Measurements from ENCODE around the gene DSG2.
"Not testable (repeated sequence)": the region's sequence is repeated elsewhere in the genome, so short reads cannot be mapped to it uniquely, and the experiment has no call there.

The DSG2 gene

DNA sequence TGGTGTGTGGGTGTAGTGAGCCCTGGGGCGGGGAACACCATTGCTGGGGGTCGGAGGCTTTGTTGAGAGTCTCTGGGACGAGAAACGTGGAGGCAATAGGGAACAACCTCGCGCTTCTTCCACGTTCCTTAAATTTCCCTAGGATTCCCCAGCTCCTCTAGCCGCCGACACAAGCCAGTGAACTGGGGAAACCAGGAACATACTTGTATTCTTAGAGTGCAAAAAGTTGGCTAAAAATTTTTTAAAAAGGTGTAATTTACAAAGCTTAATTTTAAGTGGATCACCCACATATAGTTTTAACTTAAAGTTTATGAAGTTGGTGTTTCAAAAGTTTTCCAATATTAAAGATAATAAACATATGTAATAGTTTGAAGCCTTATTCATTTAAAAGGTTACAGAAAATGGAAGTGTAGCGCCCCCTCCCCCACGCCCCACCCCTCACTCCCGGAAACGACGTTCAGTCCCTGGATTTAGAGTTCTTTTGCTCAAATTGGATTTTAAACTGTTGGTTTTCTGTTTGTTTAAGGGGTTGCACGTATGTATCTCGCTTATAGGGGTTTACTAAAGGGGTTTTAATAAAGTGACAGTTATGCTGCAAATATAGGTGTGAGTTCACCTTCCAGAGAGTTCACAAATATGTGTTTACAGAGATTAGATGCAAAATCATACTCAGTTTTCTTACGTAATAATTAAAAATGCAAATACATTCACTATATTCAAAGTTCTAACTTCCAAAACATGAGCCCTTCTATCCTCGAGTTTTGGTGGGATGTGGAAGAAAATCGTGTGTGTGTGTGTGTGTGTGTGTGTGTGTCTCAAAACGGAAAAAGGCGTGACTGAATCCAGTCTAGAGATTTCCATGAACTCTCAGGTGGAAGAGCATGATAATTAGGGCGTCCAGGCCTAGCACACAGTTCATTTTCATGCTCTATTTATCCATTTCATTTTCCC, 872 bp downstream of the DSG2 start:
- in situ Hi-C loops (cut with MboI; ENCODE audit: low sequenced_read_pairs): no loop called here

DNA sequence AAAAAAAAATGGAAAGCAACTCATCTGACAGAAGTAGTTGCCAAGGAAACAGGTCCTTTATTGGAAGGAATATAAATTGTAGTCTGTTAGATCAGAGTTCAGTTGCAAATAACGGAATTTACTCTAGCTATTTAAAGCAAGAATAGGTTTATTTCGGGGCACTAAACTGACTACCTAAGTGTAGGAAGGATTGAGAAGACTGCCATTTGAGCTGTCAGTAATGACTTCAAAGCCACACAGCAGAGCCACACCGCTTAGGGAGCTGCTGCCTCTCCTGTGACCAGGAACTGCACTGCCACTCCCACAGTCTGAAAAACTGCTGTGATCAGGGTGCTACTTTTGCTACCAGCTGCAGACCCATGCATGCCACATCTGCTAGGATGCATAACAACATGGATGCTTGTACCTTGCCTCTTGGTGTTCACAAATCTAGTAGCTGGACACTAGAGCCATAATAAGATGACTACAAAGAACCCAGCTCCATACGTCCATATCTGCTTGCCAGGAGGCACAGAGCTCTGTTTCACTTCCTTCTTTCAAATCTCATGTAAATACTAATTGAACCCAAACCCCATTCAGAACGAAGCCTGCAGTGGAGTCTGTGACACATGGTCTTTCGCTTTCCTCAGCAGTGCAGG, 2.2 kb downstream of the DSG2 start:
- in situ Hi-C loops (cut with MboI; ENCODE audit: low sequenced_read_pairs): no loop called here

DNA sequence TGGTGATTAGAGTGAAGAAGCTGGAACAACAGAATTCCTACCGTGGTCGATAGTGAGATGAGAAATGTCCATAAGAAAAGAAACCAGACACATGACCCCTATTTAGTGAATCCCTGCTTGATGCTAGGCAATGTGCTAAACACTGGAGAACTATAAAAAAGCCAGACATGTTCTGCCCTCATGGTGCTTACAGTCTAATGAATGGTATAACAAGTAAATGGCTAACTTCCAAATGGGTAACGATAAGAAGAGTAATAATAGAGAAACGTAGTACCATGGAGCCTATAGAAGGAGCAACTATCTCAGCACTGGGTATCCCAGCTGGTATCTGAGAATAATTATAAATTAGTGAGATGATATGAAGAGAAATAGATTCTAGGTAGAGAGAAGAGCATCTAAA, 5.0 kb downstream of the DSG2 start:
- in situ Hi-C loops (cut with MboI; ENCODE audit: low sequenced_read_pairs): no loop called here

DNA sequence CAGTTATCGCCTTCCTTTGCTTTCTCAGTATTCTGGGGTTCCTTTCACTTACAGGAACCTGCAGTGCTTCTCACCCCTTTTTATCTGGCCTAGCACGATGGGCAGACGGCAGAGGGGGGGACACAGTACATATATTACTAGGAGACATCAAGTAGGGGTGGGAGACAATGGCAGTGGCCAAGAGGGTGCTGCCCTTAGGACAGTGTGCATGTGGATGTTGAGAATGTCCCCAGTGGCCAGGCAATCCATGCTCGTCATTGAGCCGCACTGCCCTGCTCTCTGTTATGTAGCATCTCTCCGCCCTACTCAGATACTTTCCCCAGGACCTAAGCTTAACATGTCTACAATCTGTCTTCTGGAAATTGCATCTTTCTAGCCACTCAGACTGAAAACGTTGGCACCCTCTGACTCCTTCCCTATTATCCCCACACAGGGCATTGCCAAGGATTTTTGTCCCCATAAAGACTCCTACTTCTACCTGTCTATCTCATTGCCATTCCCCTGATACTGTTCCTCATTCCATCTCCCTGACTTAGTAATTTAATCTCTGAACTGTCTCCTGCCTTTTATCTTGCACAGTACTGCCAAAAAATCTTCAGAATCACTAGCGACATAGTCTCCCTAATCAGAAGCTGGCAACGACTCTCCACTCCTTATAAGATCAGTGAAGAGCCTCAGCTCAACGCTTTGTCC, 6.6 kb downstream of the DSG2 start:
- in situ Hi-C loops (cut with MboI; ENCODE audit: low sequenced_read_pairs): no loop called here

DNA sequence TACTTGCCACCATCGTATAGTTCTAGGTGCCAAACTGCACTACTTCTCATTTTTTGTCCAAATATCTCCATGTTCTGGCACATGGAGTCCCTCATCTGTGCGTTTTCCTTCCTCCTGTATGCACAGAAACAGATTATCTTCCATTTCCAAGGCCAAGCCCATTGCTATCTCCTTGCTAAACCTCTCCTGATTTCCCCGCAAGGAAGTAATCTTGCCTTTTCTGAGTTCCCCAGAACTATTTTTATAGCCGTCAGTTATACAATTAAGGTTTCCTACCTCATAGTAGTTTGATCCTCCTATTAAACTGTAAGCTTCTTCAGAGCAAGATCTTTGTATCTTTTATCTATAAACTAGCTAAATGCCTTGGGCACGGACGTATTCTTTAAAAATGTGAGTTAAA, 7.2 kb downstream of the DSG2 start:
- in situ Hi-C loops (cut with MboI; ENCODE audit: low sequenced_read_pairs): no loop called here

DNA sequence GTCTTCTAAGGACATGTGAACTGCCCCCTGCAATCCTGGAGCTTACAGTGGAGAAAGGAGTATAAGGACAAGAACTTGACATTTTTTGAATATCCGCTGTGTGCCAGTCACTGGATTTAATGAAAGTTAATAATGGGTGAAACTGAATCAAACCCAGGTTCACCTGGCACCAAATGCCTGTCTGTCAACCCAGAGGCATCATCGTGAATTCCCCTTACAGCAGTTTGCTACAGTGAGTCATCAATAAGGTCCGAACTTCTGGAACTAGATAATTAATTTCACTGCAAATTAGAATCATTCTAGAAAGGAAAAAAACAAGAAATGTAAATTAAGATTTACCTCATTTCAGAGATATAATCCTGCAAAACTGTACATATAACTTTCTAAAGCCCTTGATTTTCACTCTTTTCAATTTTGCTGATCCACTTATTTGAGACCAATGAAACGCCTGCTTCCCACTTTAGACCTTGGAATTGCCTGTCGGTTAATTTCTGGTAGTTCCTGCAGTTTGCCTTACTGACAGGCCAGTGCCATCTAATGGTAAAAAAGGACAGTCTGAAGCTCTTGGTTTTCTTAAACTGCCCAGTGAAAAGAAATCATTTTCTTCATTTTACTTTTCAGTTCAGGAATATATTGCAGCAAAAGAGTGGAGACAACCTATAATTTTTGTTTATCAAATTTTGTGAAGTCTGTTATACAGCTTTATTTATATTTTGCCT, 8.2 kb downstream of the DSG2 start:
- in situ Hi-C loops (cut with MboI; ENCODE audit: low sequenced_read_pairs): no loop called here

DNA sequence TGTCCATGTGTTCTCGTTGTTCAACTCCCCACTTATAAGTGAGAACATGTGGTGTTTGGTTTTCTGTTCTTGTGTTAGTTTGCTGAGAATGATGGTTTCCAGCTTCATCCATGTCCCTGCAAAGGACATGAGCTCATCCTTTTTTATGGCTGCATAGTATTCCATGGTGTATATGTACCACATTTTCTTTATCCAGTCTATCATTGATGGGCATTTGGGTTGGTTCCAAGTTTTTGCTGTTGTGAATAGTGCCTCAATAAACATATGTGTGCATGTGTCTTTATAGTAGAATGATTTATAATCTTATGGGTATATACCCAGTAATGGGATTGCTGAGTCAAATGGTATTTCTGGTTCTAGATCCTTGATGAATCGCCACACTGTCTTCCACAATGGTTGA, 9.1 kb downstream of the DSG2 start:
- in situ Hi-C loops (cut with MboI; ENCODE audit: low sequenced_read_pairs): not testable (repeated sequence)

DNA sequence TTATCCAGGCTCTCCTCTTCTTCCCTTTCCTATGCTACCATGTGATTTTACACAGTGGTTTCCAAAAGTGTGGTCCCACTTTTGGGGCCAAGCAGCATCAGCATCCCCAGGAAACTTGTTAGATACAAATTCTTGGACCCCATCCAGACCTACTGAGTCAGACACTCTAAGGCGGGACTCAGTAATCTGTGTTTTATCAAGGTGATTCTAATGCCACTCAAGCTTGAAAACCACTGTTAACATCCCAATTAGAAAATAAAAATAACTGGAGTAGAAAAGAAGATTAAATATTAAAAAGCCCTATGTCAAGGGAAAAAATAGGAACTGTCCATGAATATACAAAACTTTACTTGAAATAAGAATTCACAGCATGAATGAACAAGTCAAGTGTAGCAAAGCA, 10.8 kb downstream of the DSG2 start:
- in situ Hi-C loops (cut with MboI; ENCODE audit: low sequenced_read_pairs): no loop called here

DNA sequence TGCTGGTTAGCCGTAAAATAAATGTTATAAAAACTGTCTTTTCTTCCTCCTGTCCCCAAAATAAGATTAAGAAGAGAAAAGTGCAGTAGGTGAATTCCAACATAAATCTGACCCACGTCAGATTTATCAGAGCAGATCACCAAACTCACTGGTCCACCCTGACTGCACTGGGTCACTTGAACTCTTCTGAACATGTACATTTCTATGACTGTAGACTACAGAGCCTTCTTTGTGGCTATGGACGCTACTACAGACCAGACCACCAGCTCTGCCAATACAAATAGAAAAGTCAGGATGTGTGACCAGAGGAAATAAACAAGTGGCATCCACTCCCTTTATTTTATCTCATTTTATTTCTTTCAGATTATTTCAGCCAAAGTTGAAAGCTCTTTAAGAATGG, 11.6 kb downstream of the DSG2 start:
- in situ Hi-C loops (cut with MboI; ENCODE audit: low sequenced_read_pairs): no loop called here

DNA sequence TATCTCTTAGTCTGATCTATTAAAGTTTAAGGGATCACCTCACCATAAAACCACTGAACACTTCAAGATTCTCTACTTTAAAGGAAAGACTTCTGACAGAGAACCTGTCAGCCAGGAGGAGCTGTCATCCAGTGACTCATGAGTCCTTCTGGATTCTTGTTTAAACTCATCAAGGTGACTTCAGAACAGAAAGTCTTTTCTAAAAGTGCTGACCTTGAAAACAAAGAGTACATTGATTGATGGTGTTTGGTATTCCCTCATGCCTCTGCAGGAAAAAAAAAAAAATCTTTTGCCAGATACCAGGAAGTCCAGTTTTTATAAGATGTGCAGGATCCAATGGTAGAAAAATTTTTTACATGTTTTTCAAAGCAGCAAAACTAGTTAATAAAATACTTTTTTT, 12.3 kb downstream of the DSG2 start:
- in situ Hi-C loops (cut with MboI; ENCODE audit: low sequenced_read_pairs): no loop called here

DNA sequence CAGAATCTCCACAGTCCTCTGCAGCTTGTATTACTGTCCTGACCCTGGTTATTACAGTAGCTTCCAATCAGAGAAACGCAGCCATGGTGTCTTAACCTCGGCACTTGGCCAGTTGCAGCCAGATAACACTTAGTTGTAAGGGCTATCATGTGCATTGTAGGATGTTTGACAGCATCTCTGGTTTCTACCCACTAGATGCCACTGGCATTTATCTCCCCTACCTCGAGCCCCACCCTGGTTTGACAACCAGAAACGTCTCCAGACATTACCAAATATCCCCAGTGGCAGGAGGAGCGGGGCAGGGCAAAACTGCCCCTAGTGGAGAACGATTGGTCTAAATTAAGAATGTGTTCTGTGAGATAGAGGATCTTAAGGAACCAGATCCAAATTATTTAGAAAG, 13.1 kb downstream of the DSG2 start:
- in situ Hi-C loops (cut with MboI; ENCODE audit: low sequenced_read_pairs): no loop called here

DNA sequence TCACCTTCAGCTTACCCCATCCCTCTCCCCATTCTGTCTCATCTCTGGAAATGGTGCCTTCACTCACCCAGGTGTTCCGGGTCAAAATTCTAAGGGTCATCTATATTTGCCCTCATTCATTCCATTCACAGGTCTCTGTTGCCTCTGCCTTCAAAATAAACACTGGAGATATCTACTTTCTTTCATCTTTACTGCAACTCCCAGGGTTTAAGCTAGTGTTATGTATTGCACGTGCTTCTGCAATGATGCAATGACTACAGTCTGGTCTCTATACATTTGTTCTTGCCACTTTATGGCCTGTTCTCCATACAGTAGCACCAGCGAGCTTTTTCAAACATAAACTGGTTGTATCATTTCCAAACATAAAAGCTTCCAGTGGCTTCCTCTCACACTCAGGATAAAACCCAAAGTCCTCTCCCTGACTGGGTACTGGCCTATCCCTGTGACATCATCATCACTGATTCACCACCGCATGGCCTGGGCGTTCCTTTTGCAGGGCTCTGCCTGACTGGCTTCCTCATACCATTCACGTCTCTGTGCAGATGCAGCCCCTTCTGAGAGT, 14.3 kb downstream of the DSG2 start:
- in situ Hi-C loops (cut with MboI; ENCODE audit: low sequenced_read_pairs): no loop called here

DNA sequence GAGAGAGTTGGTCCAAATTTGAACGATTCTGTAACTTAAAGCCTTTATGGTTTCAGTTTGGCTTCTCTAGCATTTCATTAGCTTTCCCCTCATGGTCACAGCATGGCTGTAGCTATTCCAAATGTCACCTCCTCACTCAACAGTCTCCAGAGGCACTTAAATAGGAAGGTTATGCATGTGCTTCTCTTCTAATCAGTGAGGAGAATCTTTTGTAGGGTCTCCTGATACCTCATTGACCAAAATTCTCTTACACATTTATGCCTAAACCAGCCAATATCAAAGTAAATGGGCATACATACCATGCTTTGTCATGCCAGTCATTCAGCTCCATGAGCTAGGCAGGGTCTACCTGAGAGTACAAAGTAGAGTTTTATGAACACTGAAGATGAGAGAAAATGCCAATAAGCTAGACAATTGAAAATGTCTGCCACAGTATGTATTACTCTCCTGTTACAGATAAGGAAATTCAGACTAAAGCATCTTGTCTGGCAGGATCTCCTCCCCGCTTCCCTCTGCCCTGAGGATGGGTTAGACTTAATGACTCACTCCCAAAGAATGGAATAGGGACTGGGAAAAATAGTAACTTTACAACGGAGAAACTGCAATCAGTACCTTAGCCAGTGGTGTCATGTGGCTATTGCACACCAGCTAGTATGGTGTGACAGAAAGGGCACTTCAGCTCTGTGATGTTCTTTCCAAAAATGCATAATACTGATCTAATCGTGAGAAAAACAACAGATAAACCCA, 15.4 kb downstream of the DSG2 start:
- in situ Hi-C loops (cut with MboI; ENCODE audit: low sequenced_read_pairs): no loop called here

DNA sequence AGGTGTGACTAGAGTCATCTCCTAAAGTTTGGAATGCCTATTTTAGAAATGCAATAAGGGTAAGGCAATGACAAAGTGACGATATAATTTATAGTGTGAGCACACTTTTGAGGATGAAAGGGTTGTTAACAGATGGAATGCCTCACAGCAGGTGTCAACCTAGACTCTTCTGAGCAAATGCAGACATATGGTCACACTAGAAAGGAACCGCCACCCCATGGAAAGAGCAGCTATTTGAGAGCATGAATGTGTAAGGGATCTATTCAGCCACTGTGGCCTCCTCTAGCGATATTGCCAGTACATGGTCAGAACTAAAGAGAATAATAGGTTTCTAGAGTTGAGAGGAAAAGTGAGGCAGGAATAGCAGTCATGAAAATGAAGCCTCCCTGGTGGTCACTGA, 18.5 kb downstream of the DSG2 start:
- in situ Hi-C loops (cut with MboI; ENCODE audit: low sequenced_read_pairs): no loop called here

DNA sequence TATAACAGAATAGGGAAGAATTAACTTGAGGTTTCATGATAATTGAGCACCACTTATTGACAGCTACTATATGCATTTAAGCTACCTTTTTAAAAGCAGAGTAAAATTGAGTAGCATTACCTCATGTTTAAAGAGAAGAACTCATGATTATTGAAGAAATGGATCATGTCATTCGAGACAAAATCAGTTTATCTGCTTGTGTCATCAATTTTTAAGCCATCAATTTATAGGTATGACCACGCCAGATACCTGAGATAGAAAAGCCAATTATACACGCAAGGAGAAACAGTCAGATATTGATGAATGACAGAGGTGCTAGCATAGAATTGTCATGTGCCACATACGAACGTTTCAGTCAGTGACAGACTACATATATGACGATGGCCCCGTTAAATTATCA, 28.4 kb downstream of the DSG2 start:
- in situ Hi-C loops (cut with MboI; ENCODE audit: low sequenced_read_pairs): no loop called here

DNA sequence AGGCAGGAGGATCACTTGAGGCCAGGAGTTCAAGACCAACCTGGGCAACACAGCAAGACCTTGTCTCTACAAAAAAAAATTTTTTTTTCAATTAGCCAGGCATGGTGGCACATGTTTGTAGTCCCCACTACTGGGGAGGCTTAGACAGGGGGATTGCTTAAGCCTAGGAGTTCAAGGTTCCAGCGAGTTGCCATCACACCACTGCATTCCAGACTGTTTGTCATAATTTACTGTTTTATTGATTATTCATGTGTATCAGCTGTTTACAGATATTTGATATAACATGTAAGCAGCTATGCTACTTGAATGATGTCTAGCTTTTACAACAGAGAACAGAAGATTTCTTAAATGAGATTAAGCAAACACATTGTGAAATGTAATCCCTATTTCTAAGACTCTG, 35.3 kb downstream of the DSG2 start:
- in situ Hi-C loops (cut with MboI; ENCODE audit: low sequenced_read_pairs): no loop called here

DNA sequence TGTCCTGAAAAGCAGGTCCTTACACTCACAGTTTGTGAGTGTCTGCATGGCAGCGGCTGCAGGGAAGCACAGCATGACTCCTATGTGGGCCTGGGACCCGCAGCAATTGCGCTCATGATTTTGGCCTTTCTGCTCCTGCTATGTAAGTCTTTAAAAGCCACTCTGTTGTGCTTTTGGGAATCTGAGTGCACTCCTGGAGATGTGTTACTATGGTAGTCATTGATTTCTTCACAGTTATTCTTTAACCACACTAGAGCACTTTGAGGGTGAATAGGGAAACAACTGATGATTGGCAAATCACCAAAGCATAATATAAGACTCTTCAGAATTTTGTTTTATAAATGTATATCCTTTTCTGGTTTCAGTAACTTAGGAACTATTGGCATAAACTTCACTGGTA, 40.9 kb downstream of the DSG2 start:
- in situ Hi-C loops (cut with MboI; ENCODE audit: low sequenced_read_pairs): no loop called here

DNA sequence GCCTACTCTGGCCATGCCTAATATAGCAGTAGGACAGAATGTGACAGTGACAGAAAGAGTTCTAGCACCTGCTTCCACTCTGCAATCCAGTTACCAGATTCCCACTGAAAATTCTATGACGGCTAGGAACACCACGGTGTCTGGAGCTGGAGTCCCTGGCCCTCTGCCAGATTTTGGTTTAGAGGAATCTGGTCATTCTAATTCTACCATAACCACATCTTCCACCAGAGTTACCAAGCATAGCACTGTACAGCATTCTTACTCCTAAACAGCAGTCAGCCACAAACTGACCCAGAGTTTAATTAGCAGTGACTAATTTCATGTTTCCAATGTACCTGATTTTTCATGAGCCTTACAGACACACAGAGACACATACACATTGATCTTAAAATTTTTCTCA, 48.5 kb downstream of the DSG2 start:
- in situ Hi-C loops (cut with MboI; ENCODE audit: low sequenced_read_pairs): no loop called here

DNA sequence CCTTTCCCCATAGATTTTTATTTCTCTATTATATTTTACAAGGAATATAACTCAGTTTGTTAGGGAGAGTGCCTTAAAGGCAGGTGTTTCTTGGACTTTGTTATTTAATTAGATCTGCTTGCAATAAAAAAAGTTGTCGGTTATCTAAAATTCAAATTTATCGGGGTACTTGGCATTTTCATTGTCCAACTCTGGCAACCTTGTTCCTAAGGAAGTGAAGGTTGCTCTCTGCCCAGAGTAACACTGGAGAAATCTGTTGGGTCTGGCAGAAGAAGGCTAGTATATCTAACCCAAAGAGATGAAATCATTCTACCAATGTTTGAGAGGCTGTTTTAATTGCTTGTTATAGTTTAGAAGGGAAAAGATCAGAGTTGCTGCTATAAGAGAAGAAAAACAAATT, 50.9 kb downstream of the DSG2 start:
- in situ Hi-C loops (cut with MboI; ENCODE audit: low sequenced_read_pairs): no loop called here

DNA sequence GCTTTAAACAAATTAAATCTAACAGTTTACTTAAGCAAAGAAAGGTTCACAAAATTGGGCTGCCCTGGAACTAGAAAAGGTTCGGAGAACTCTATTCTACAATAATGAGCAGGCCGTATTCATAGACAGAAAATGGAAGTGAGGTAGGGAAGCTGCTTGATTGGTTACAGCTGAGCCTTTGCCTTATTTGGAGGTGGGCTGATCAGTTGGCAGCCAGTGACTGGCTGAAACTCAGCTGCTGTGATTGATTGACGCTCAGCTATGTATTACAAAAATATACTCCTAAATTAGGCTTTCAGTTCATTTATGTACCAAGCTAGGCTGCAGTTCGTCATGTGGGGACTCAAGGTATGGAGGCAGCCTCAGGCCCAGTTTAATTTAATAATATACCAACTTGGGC, 51.4 kb downstream of the DSG2 start:
- in situ Hi-C loops (cut with MboI; ENCODE audit: low sequenced_read_pairs): no loop called here
